Measurements from ENCODE around the gene GUCY2D.
A peak's percentile ranks its signal among the peaks of the same experiment; 100 is the strongest.

DNA sequence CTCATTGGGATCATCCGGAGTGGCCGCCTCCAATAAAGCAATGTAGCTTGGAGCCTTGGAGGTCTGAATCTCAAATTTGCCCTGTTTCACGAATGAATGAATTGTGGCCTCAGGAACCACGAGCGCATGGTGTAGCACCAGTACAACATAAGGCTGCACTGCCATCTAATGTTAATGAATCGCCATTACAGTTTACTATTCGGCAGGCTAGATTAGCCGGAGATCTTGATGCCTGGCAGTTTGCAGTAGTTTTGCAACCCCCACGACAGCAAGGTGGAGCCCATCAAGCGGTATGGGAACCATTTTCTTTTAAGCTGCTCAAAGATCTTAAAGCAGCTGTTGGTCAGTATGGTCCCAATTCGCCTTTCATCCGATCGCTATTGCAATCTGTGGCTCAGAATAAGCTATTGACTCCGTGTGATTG, 55.3 kb downstream of the GUCY2D start:
- TF ChIP-seq, protein P1, sequence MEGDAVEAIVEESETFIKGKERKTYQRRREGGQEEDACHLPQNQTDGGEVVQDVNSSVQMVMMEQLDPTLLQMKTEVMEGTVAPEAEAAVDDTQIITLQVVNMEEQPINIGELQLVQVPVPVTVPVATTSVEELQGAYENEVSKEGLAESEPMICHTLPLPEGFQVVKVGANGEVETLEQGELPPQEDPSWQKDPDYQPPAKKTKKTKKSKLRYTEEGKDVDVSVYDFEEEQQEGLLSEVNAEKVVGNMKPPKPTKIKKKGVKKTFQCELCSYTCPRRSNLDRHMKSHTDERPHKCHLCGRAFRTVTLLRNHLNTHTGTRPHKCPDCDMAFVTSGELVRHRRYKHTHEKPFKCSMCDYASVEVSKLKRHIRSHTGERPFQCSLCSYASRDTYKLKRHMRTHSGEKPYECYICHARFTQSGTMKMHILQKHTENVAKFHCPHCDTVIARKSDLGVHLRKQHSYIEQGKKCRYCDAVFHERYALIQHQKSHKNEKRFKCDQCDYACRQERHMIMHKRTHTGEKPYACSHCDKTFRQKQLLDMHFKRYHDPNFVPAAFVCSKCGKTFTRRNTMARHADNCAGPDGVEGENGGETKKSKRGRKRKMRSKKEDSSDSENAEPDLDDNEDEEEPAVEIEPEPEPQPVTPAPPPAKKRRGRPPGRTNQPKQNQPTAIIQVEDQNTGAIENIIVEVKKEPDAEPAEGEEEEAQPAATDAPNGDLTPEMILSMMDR (conservative IDR thresholded peaks at IDR 0.05; ENCODE audit: low read length), result peak; percentile 85
- no peak for TF ChIP-seq EZH2phosphoT487 (IDR thresholded peaks at IDR 0.05; ENCODE audit: borderline replicate concordance, low read depth, low read length)

All from OCI-LY7 (cell line).